Fibroblast of the aortic adventitia (primary cell): ENCODE data around the gene MTG2. TPM values are rescaled to one million over a fixed set of nuclear protein-coding genes. Genes with fewer than 3 reads are reported as not detected.

ENCODE experiments used
- DNase-seq: peaks from one replicate; pipeline ENCODE4 v3.0.0-alpha.2; 2010; ENCODE audit warnings: low read depth
- H3K4me3 ChIP-seq: 2 replicates; pipeline ENCODE4 v1.5.1; 2011; ENCODE audit warnings: low read depth, mild to moderate bottlenecking, control low read depth, low read length, moderate library complexity
- total RNA-seq: library from RNA; depleted of rRNA; stranded (reverse); fragments of >200 nt; gene quantifications from 2 replicates; pipeline ENCODE4 v1.2.3, GENCODE V29; 2012; ENCODE audit warnings: low replicate concordance
- TF ChIP-seq, protein P1 (sequence below): IDR thresholded peaks from 2 replicates; pipeline ENCODE4 v1.5.1; 2011; ENCODE audit warnings: mild to moderate bottlenecking, low read length, control low read depth, inconsistent platforms; ENCODE audit not compliant: insufficient read depth

Gene MTG2
- total RNA-seq, 1 donor, result 15.3 TPM

DNA sequence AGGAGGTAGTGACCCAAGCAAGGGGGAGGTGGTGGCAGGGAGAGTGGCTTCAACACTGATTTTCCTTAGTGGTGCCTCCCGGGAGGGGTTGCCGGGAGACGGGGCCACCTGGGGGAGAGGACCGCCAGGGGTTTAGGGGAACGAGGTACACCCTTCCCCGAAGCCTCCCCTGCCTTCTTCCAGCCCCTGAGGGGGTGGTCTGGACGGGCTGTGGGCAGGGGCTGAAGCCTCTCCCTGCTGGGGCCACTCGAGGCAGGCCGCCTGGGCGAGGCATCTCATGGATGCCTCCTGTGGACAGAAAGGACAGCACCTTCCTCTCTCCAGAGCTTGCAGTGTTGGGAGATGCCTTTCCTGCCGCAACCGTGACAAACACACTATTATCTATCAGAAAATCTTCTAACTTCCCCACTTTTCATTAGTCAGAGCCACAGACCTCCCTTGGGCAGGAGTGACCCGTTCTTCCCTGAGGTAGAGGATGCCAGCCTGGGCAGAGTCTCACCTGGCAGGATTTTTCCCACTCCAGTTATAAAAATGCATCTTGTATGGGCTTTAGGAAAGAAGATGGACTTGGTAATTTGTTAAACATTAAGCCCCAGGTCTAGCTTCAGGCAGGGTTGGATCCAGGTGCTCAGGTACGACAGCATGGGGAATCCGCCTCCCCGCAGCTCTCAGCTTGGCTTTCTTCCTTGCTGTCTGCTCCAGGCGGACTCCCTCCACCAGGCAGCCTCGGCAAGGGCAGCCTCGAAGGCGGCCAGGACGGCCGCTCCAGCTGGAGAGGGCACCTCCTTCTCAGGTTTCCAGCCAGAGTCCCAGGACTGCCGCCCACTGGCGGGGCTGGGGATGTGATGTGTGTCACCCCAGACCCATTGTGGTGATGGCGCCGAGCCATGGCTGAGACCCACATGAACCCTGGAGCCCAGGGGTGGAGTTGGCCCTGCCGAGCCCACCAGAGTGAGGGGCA lies 26.2 kb downstream of the MTG2 start:
- DNase-seq, result no peak
- TF ChIP-seq, protein P1, sequence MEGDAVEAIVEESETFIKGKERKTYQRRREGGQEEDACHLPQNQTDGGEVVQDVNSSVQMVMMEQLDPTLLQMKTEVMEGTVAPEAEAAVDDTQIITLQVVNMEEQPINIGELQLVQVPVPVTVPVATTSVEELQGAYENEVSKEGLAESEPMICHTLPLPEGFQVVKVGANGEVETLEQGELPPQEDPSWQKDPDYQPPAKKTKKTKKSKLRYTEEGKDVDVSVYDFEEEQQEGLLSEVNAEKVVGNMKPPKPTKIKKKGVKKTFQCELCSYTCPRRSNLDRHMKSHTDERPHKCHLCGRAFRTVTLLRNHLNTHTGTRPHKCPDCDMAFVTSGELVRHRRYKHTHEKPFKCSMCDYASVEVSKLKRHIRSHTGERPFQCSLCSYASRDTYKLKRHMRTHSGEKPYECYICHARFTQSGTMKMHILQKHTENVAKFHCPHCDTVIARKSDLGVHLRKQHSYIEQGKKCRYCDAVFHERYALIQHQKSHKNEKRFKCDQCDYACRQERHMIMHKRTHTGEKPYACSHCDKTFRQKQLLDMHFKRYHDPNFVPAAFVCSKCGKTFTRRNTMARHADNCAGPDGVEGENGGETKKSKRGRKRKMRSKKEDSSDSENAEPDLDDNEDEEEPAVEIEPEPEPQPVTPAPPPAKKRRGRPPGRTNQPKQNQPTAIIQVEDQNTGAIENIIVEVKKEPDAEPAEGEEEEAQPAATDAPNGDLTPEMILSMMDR, result no peak
- no peak overlapping the region for H3K4me3 ChIP-seq

DNA sequence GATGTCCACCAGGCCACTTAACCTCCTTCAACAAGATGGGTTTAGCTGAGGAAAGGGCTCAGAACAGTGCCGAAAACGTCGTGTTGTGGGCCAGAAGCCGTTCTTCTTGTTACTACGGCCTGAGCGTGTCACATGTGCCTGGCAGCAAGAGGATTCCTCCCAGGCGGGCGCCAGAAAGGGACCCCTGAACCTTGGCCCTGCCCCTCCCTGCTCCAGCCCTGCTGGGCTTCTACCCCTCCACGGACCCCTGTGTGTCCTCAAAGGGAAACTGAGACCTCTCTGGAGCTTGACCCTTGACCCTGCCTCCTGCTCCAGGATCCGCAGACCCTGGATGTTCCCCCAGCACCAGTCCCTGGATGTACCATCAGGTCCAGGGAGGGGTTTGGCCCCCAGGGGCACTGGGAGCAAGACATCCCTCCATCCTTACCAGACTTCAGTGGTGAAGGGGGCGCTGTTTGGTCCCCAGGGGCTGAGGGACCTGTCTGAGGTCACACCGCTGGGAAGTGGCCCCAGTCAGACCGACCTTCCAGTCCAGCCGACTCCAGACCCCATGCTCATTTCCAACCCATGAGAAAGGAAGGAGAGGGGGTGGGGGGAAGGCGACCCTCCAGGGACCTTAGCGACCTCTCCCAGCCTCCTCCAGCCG lies 27.1 kb downstream of the MTG2 start:
- TF ChIP-seq, protein P1, result no peak
- no peak overlapping the region for H3K4me3 ChIP-seq
- DNase-seq, result no peak

DNA sequence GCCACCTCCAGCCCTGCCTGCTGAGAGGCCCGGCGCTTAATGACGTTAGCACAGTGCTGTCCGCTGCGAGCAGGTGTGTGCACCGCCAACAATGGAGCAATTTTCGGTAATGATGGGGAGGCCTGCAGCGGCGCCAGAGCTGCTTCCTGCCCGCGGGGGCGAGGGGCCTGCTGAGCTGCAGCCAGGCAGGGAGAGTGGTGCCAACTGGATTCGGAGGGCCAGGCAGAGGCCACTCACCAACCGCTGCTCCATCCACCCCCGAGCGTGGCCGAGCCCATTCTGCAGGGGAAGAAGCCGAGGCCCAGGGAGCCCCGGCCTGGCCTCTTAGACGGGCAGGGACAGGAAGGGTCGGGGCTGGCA lies 27.6 kb downstream of the MTG2 start:
- TF ChIP-seq, protein P1, result no peak
- H3K4me3 ChIP-seq, result no peak overlapping the region
- no peak for DNase-seq

DNA sequence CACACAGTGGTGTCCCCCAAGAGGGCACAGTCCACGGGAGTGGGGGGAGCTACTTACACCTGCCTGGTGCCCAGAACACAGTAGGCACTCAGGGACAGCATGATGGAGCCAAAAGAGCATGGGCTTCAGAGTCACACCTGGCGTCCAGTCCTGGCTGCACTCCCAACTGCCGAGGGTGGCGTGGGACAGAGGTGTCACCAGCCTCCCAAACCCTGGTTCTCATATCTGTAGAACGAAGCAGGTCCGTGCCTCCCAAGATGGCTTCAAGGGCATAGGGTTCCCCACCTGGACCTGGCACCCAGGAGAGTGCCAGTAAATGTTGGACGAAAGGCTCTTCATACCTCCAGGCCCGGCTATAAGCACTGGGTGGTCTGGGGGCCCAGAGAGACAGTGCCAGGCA lies 28.4 kb downstream of the MTG2 start:
- no peak for DNase-seq
- TF ChIP-seq, protein P1, result no peak

DNA sequence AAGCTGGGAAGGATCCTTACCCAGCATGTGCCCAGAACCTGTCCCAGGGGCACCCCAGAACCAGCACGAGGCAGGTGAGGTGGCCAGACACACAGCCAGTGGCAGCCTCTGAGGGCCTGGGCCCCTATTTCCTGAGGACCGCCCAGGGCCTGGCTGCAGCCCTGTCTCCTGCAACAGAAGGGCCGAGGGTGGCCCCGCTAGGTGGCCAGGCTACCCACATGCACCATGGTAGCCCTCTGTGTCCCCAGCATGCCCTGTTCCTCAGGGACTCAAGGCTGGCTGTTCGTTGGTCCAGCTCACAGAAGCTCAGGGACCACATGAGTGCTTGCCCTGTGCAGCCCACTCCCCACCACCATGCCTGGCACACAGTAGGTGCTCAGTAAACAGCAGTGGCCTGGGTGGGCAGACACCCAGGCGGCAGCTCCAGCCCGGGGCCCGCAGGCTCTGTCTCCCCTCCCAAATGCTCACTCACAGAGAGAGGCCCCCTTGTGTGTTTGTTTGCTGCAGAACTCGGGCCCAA lies 29.0 kb downstream of the MTG2 start:
- no peak overlapping the region for H3K4me3 ChIP-seq
- no peak for DNase-seq
- TF ChIP-seq, protein P1, result no peak

More for the DNA sequence above, 28.4 kb downstream of the MTG2 start:
- no peak overlapping the region for H3K4me3 ChIP-seq

DNA sequence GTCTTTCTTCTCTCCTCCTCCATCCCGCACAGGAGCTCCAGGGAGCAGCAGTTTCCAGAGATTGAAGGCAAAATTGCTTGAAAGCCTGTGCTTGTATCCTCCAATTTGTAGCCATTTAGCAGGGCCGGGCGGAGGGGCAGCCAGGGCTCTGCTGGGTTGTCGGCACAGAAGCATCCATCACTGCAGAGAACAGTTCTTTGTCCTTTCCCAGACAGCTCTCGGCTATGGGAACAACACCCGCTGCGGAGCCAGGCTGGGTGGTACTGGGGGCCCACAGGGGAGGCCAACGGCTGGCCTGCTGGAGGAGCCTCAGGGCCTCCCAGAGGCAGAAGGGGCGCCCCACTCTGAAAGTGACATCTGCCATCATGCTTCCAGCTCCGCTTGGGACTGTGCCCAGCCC lies 29.5 kb downstream of the MTG2 start:
- TF ChIP-seq, protein P1, result no peak
- no peak for DNase-seq
- no peak overlapping the region for H3K4me3 ChIP-seq
